ENCODE results near the gene TP53TG5.
A peak's percentile ranks its signal among the peaks of the same experiment; 100 is the strongest.
"Not testable (repeated sequence)": the region's sequence is repeated elsewhere in the genome, so short reads cannot be mapped to it uniquely, and the experiment has no call there.

TP53TG5 gene

GRCh38 chr20:45363611-45364492 lies 14.3 kb downstream of the TP53TG5 start:
- no peak for DNase-seq

GRCh38 chr20:45362804-45363610 lies 15.1 kb downstream of the TP53TG5 start, which contains the start of gene SYS1:
TSS of gene SYS1 (plus strand) at chr20:45363156. CDS start at chr20:45363532, 376 bp downstream.
- peak; percentile 95 for DNase-seq

GRCh38 chr20:45361793-45362192 lies 16.3 kb downstream of the TP53TG5 start:
- DNase-seq, result no peak

- no peak for DNase-seq
These were observed 18.5 kb downstream of the TP53TG5 start for GRCh38 chr20:45359406-45360148.

GRCh38 chr20:45359069-45359405 lies 19.1 kb downstream of the TP53TG5 start:
- DNase-seq, result no peak

- DNase-seq, result no peak
These were observed 19.6 kb downstream of the TP53TG5 start for GRCh38 chr20:45358282-45359068.

- DNase-seq, result no peak
These were observed 22.7 kb downstream of the TP53TG5 start for GRCh38 chr20:45355209-45356084.

GRCh38 chr20:45354423-45355208 lies 23.5 kb downstream of the TP53TG5 start:
- DNase-seq, result no peak

- no peak for DNase-seq
These were observed 24.4 kb downstream of the TP53TG5 start for GRCh38 chr20:45353746-45354145.

GRCh38 chr20:45352729-45353128 lies 25.4 kb downstream of the TP53TG5 start:
- DNase-seq, result no peak

- DNase-seq, result not testable (repeated sequence)
These were observed 27.3 kb downstream of the TP53TG5 start for GRCh38 chr20:45350795-45351194.

- DNase-seq, result no peak
These were observed 27.9 kb downstream of the TP53TG5 start for GRCh38 chr20:45350217-45350616.

- DNase-seq, result no peak
These were observed 30.0 kb downstream of the TP53TG5 start, which contains the start of gene SDC4 for GRCh38 chr20:45347936-45348778. TSS of gene SDC4 (minus strand) at chr20:45348424. CDS start at chr20:45348384, 40 bp downstream.

- DNase-seq, result no peak
These were observed 30.7 kb downstream of the TP53TG5 start for GRCh38 chr20:45347297-45347935.

- DNase-seq, result no peak
These were observed 31.3 kb downstream of the TP53TG5 start for GRCh38 chr20:45346851-45347250.

GRCh38 chr20:45346291-45346718 lies 31.8 kb downstream of the TP53TG5 start:
- no peak for DNase-seq

GRCh38 chr20:45345104-45345936 lies 32.8 kb downstream of the TP53TG5 start:
- DNase-seq, result no peak
